Measurements from ENCODE around the gene NUDT3.
"Not testable (repeated sequence)": the region's sequence is repeated elsewhere in the genome, so short reads cannot be mapped to it uniquely, and the experiment has no call there.

Gene NUDT3

GRCh38 chr6:34332251-34333198, 59.9 kb downstream of the NUDT3 start:
- Histone ChIP-seq H3K36me3 (ENCODE audit: control insufficient read depth, insufficient read depth, low read length) (peaks cover 2% of the 10 kb centered on the region; the same call in 1 of the 2 replicates), H3K27me3 (replicated peaks; ENCODE audit: control insufficient read depth, insufficient read depth, low read length) (no peaks in the 10 kb centered on the region), H3K4me3 (replicated peaks; ENCODE audit: low read depth, low read length) (no peak overlapping the region)
- TF ChIP-seq, protein P1, sequence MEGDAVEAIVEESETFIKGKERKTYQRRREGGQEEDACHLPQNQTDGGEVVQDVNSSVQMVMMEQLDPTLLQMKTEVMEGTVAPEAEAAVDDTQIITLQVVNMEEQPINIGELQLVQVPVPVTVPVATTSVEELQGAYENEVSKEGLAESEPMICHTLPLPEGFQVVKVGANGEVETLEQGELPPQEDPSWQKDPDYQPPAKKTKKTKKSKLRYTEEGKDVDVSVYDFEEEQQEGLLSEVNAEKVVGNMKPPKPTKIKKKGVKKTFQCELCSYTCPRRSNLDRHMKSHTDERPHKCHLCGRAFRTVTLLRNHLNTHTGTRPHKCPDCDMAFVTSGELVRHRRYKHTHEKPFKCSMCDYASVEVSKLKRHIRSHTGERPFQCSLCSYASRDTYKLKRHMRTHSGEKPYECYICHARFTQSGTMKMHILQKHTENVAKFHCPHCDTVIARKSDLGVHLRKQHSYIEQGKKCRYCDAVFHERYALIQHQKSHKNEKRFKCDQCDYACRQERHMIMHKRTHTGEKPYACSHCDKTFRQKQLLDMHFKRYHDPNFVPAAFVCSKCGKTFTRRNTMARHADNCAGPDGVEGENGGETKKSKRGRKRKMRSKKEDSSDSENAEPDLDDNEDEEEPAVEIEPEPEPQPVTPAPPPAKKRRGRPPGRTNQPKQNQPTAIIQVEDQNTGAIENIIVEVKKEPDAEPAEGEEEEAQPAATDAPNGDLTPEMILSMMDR (IDR thresholded peaks at IDR 0.05; ENCODE audit: insufficient read depth, low read length, poor library complexity, severe bottlenecking), result no peak
- no peak for DNase-seq (ENCODE audit: extremely low read depth, insufficient read length)

GRCh38 chr6:34331371-34332050, 61.0 kb downstream of the NUDT3 start:
- no peaks in the 10 kb centered on the region for H3K27me3 ChIP-seq (replicated peaks; ENCODE audit: control insufficient read depth, insufficient read depth, low read length)
- H3K36me3 ChIP-seq (ENCODE audit: control insufficient read depth, insufficient read depth, low read length), result peaks cover 2% of the 10 kb centered on the region; the same call in 1 of the 2 replicates
- no peak overlapping the region for H3K4me3 ChIP-seq (replicated peaks; ENCODE audit: low read depth, low read length)
- TF ChIP-seq, protein P1 (IDR thresholded peaks at IDR 0.05; ENCODE audit: insufficient read depth, low read length, poor library complexity, severe bottlenecking), result no peak
- no peak for DNase-seq (ENCODE audit: extremely low read depth, insufficient read length)

DNA sequence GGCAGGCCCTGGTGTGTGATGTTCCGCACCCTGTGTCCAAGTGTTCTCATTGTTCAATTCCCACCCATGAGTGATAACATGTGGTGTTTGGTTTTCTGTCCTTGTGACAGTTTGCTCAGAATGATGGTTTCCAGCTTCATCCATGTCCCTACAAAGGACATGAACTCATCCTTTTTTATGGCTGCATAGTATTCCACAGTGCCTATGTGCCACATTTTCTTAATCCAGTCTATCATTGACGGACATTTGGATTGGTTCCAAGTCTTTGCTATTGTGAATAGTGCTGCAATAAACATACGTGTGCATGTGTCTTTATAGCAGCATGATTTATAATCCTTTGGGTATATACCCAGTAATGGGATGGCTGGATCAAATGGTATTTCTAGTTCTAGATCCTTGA, 62.7 kb downstream of the NUDT3 start:
- not testable (repeated sequence) for DNase-seq (ENCODE audit: extremely low read depth, insufficient read length); H3K27me3 ChIP-seq (replicated peaks; ENCODE audit: control insufficient read depth, insufficient read depth, low read length); H3K36me3 ChIP-seq (ENCODE audit: control insufficient read depth, insufficient read depth, low read length); H3K4me3 ChIP-seq (replicated peaks; ENCODE audit: low read depth, low read length)

DNA sequence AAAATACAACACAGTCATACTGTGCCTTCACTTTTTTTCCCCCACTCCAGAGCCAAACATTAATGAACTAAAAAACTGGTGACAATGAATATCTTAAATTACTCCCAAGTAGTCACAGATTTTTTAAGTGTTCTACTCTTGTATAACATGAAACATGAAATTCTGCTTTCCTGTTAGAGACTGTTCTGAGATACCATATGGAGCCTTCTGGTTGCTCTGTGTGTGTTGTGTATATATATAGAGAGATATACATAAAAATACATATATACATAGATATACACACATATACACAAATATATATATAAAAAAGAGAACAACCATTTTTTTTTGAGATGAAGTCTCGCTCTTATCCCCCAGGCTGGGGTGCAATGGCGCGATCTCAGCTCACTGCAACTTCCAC, 63.5 kb downstream of the NUDT3 start:
- DNase-seq (ENCODE audit: extremely low read depth, insufficient read length), result no peak
- H3K36me3 ChIP-seq (ENCODE audit: control insufficient read depth, insufficient read depth, low read length), result peaks cover 2% of the 10 kb centered on the region; the same call in 1 of the 2 replicates
- no peak overlapping the region for H3K4me3 ChIP-seq (replicated peaks; ENCODE audit: low read depth, low read length)
- TF ChIP-seq, protein P1 (IDR thresholded peaks at IDR 0.05; ENCODE audit: insufficient read depth, low read length, poor library complexity, severe bottlenecking), result no peak
- no peaks in the 10 kb centered on the region for H3K27me3 ChIP-seq (replicated peaks; ENCODE audit: control insufficient read depth, insufficient read depth, low read length)

GRCh38 chr6:34327313-34328205, 64.9 kb downstream of the NUDT3 start:
- DNase-seq (ENCODE audit: extremely low read depth, insufficient read length); H3K4me3 ChIP-seq (replicated peaks; ENCODE audit: low read depth, low read length); H3K36me3 ChIP-seq (ENCODE audit: control insufficient read depth, insufficient read depth, low read length); H3K27me3 ChIP-seq (replicated peaks; ENCODE audit: control insufficient read depth, insufficient read depth, low read length): not testable (repeated sequence)

- H3K36me3 ChIP-seq (ENCODE audit: control insufficient read depth, insufficient read depth, low read length), result no peaks in the 10 kb centered on the region; the same call in 1 of the 2 replicates
- no peaks in the 10 kb centered on the region for H3K27me3 ChIP-seq (replicated peaks; ENCODE audit: control insufficient read depth, insufficient read depth, low read length)
- no peak overlapping the region for H3K4me3 ChIP-seq (replicated peaks; ENCODE audit: low read depth, low read length)
- TF ChIP-seq, protein P1 (IDR thresholded peaks at IDR 0.05; ENCODE audit: insufficient read depth, low read length, poor library complexity, severe bottlenecking), result no peak
- DNase-seq (ENCODE audit: extremely low read depth, insufficient read length), result no peak
Observed at GRCh38 chr6:34325633-34326032, 66.8 kb downstream of the NUDT3 start.
